Activated naive CD4-positive, alpha-beta T cell treated with anti-CD3 and anti-CD28 coated beads, Interleukin-2, amount 50 U/mL, for 16 hours (primary cell): Measurements from ENCODE around the gene BCAP31.
"Not testable (repeated sequence)": the region's sequence is repeated elsewhere in the genome, so short reads cannot be mapped to it uniquely, and the experiment has no call there.

Source experiments
- DNase-seq: peaks from one replicate; pipeline ENCODE4 v3.0.0-alpha.2; 2020

BCAP31 gene

DNA sequence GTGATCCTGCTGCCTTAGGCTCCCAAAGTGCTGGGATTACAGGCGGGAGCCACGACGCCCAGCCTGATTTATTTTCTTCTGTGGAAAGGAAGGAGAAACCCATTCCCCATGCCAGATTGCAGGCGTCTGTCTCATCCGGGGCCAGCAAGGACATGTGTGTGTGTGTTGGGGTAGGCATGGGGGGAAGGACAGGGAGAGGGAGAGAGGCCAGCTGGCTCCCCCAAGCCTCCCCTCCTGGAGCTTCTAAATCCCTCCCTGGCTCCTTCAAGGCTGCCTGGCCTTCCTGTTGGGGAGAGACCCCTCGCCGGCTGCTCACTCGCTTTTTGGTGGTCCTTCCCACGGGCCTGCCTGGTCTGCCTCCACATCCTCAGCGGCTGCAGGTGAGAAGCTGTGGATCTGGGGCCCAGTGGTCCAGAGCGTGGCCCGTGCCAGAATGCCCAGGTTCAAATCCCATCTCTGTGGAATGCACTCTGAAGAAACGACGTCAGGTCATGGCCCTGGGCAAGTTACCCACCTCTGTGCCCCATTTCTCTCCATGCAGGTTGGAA is 38.5 kb upstream of the BCAP31 start:
- DNase-seq, result no peak

DNA sequence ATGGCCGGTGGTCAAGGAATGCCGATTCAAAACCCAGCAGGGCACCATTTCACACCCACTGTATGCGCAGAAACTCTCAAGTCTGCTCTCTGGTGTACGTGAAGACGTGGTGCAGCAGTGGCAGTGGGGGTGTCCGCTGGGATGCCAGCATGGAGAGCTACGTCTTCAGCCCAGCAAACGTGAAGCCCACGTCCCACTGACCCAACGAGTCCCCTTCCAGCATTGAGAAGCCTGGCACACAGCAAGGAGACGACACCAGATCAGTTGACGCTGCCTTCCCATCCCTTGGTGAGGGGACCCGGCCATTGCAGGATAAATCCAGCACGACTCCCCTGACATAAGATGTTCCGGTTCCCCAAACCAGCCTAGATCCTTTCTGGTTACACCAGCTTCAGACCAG is 37.7 kb upstream of the BCAP31 start:
- DNase-seq, result no peak

DNA sequence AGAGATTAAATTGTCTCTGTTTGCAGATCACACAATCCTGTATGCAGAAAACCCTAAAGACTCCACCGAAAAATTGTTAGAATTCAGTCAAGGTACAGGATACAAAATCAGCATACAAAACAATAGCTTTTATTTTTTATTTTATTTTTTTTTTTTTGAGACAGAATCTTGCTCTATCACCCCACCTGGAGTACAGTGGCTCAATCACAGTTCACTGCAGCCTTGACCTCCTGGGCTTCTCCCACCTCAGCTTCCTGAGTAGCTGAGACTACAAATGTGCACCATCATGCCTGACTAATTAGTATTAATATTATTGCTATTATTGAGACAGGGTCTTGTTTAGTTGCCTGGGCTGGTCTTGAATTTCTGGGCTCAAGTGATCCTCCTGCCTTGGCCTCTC is 30.9 kb upstream of the BCAP31 start:
- no peak for DNase-seq

DNA sequence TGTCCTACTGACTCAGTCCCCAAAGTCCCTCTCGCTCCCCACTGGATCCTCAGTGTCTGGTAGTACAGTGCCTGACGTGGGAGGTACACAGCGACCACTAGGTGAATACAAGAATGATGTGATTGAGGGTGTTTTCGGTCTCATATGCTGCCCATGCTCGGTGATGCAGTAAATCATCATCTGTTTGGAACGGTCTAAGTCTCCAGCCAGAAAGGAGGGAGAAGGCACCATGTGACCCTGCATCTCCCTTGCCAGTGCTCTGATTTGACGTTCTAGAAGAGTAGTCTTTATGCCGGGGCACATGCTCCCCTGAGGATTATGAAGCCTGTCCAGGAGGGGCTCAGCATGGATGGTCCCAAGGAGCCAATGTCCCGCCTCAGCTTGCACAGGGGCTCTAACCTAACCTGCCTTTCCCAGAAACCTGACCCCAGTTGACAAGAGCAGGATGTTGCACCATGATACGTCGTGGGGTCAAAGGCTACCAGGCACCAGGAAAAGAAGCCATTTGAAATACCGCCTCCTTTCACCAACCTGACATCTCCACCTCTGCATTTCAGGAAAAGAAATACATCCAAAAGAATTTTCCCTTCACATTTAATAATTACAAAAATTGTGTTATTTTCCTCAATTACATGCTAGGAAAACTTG is 26.1 kb upstream of the BCAP31 start:
- no peak for DNase-seq

DNA sequence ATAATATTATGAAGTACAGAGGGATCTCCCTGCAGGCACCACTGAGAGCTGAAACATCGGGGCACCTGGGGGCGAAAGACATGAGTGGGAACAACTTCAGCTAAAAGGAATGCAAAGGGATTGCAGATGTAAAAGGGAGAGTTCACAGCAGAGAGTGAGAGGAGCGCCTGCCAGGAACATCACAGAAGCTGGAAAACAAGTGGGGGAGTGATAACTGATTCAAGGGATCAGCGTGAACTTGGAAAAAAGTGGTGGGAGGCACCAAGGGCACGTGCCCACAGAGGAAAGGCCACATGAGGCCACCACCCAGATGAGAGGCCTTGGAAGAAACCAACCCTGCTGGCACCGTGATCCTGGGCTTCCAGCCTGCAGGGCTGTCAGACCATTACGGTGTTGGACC is 24.8 kb upstream of the BCAP31 start:
- DNase-seq, result not testable (repeated sequence)

DNA sequence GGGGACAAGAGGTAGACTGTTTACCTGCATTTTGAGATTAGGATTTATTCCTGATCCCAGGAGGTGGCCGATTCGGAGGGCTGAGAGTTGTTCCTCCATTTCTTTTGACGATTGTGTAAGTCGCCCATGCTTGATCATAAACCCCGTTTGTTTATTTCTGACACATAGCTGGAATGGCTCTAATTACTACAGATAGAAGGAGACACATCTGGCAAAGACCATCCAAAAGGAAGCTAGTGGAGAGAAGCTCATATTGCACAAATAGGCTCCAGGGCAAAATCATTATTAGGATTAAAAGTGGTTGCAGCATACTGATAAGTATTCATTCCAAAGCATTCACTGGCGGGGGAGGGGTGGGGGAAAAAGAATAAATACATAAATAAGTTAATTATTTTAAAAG is 22.8 kb upstream of the BCAP31 start:
- not testable (repeated sequence) for DNase-seq

DNA sequence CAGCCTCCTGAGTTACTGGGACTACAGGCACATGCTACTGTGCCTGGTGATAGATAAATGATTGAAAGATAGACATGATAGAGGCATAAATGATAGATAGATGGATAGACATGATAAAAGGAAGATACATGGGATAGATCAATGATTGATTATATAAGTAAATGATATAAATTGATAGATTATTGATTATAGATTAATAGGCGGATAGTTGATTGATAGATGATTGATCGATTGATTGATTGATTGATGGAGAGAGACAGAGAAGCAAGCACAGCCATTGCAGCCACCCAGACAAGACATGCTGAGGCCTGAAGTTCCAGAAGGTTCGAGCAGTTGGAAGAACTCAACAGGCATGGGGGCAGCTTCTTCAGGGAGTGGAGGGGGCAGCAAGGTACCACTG is 22.2 kb upstream of the BCAP31 start:
- DNase-seq, result no peak

DNA sequence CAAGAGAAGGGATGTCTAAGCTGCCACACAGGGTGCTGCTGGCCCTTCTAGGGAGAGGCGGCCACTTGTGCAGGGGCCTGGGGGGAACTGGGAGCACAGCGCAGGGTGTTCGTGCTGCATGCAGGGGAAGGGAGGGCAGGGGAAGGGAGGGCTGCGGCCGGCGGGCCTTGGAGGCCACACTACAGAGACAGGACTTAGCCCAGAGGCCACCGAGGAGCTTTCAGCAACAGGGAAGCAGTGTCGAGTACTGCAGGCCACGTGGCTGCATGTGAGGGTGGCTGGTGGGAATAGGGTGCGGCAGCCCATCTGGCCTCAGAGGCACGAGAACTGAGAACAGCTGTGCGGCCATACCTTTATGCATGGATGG is 20.9 kb upstream of the BCAP31 start:
- not testable (repeated sequence) for DNase-seq

DNA sequence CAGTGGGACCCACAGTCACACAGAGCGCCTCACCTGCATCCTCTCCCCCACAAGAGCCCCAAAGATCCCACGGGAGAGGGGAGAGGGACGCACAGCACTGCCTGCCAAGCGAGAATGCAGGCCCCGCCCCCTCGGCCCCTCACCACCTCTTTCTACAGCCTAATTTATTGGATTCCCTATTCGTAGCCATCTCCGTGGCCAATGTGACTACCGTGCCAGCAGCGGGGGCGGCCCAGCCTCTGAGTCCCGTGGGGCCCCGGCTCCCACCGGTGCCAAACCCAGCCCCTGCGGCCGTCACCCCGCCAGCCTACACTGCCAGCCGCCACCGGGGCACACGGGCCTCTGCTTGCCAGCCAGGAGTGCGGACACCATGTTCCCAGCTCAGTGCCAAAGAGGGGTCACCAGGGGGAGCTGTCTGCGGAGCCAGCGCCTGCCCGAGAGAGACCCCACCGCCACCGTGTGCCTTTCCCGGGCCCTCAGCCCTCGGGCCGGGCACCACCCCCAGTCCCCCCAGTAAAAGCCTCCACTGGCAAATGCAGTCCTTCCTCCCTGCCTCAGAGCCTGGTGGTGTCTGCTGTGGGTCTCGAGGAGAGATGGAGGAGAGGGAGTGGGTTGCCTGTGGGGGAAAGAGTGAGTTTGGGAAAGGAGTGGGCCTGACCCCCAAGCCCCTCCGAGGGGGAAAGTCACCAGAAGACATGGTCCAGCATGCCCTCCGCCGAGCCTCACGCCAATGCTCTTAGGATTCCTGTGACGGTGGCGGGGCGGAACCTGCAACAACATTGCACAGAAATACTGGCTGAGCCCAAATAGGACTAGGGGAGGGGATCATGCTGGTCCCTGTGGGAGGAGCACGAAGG is 20.3 kb upstream of the BCAP31 start:
- DNase-seq, result no peak

DNA sequence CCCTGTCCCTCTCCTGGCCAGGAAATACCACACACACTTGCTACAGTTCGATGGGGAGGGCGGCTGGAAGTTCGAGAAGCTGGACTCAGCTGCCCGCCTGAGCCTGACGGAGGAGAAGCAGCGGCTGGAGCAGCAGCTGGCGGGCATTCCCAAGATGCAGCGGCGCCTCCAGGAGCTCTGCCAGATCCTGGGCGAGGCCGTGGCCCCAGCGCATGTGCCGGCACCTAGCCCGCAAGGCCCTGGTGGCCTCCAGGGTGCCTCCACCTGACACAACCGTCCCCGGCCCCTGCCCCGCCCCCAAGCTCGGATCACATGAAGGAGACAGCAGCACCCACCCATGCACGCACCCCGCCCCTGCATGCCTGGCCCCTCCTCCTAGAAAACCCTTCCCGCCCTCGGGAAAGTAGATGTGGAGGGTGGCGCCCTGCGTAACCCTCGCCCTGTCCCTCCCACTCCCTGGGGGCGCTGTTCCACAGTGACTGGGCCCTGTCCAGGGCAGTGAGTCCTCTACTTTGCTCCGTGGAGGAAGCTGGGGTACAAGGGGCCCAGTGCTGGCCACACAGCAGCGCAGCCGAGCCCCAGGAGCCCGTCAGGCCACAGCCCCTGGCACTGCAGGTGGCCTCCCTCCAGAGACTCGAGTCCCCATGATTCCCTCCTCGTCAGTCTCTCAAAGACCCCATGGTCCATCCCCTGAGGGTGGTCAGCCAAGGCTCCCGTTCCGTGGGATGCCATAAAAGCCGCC is 19.5 kb upstream of the BCAP31 start:
- DNase-seq, result not testable (repeated sequence)

DNA sequence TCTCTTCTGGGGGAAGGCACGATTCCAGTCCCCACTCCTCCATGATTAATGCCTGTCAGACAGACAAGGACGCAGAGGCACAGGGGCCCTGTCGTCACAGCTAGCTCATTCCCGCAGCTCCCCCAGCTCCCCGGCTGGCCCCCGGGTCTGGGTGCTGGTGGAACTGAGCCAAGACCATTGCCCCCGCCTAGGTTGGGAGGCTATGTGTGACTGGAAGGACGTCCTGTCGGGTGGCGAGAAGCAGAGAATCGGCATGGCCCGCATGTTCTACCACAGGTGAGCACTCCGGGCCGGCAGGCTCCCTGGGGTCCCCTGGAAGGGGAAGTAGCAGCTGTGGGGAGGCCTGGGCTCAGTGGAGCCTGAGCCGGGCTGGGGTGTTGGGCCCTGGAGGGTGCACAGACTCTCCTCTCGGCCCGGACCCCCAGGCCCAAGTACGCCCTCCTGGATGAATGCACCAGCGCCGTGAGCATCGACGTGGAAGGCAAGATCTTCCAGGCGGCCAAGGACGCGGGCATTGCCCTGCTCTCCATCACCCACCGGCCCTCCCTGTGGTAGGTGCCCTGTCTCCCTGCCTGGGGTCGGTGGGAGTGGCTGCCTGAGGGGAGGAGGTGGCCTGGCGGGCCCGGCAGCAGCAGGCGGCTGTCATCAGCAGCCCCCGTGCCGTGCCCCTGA is 18.7 kb upstream of the BCAP31 start:
- DNase-seq, result not testable (repeated sequence)

DNA sequence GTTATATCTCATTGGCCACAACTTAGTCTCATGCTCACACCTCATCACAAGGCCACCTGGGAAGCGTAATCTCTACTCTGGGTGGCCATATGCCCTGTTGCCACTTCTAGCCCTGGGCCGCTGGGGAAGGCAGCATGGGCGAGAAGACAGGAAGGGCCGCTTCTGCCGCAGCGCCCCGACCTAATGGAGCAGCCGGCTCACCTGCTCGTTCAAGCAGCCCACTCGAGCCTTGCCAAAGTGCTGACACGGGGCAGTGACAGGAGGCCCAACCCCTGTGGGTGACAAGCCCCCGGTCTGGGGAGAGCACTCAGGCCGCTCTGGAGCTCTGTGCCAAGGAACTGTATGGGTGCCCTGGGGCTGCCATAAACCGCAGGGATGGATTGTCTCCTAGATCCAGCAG is 17.9 kb upstream of the BCAP31 start:
- DNase-seq, result not testable (repeated sequence)

DNA sequence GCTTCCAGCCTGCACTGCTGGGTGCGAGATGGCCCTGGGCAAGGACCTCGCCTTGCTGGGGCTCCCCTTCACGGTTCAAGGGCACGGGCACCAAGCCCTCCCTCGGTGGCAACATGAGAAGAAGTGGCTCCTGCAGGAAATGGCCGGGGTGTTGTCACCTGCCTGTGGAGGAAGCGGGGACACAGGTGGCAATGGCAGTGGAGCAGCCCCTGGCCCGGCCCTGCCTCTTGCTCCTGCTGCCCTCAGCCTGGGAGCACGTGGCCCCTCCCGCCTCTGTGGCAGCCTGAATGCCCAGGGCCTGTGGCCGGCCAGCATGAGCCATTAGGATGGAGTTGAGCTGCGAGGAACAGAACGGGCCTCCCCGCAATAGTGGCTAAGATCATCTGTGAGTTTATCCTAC is 17.3 kb upstream of the BCAP31 start:
- DNase-seq, result no peak

DNA sequence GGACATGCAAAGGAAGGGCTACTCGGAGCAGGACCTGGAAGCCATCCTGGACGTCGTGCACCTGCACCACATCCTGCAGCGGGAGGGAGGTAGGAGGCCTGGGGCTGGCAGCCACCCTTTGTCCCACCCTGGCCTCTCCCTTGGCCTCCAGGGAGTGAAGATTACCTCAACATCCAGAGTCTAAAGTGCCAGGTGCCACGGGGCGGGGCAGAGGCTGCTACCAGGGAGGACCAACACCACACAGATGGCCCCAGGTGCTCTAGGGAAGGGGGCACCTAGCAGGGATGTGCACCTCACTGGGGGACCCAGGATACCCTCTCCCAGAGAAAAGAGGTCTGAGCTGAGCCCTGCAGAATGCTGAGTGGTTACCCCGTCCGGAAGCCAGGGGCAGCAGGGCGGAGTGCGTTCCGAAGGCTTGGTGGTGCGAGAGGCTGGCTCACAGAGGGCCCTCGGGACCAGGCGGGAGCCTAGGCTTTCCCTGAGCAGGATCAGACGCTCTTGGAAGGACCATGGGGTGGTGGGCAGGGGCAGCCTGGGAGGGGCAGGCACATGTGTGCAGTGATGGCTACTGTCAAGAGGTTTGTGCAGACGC is 16.5 kb upstream of the BCAP31 start:
- no peak for DNase-seq

DNA sequence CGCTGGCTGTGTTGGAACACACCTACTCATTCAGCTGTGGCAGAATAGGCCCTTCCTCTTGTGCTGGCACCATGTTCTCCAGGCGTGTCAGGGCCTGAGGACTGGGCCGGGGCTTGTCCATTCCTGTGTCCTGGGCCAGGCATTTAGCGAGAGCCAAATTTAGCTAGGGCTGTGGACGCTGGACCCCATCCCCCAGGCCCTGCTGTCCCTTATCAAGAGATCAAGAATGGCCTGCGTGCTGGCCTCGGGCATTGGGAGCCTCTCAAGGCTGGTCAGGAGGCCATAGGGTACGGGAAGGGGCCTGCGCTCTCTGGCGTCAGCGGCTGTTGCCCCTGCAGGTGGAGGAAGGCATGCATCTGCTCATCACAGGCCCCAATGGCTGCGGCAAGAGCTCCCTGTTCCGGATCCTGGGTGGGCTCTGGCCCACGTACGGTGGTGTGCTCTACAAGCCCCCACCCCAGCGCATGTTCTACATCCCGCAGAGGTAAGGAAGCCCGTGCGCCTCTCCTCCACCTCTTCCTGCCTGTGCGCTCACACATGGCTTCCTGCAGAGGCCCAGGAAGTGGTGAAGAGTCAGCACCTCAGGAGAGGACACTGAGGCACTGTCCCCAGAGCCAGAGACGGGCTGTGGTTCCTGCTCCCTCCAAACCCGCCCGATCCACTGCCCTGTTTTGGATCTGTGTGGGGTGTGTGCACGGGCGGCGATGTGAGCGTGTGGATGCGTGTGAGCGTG is 15.7 kb upstream of the BCAP31 start:
- no peak for DNase-seq

DNA sequence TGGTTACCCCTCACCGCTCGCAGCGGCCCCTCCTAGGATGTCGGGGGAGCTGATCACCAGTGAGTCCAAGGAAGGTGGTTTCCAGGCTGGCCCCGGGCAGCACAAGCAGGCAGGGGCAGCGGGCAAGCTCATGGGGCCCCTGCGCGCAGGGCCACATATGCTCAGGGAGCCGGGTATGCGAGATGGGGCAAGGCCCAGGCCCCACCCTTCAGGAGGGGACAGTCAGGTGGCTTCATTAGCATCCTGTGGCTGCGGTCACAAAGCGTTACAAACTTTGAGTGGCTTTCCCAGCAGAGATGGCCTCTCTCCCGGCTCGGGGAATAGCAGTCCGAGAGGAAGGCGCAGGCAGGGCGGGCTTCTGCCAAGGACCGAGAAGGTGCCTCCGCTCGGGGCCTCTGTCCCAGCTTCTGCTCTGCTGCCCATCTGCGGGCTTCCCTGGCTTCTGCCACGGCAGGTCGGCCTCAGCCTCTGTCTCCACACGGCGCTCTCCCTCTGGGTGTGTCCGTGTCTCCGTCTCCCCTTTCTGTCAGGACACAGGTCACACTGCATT is 13.9 kb upstream of the BCAP31 start:
- no peak for DNase-seq

DNA sequence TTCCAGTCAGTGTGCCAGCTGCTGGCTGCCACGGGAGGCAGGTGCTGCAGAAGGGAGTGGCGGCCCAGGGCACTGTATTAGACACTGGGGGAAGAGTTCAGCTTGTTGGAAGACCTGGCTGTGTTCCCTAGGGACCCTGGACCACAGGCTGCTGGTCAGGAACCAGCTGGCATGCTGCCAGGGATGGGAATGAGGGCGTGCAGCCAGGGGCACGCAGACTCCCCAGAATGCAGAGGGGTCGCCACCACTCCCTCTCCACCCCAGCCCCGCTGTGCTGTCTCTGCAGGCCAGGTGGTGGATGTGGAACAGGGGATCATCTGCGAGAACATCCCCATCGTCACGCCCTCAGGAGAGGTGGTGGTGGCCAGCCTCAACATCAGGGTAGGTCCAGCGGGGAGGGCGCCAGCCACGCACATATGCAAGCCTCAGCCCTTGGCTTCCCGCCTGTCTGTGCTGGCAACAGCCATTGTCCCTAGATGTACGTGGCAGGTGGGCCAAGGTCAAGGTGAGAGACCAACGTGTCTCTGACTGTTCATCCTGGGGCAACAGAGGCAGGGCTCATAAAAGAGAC is 12.8 kb upstream of the BCAP31 start:
- DNase-seq, result no peak

DNA sequence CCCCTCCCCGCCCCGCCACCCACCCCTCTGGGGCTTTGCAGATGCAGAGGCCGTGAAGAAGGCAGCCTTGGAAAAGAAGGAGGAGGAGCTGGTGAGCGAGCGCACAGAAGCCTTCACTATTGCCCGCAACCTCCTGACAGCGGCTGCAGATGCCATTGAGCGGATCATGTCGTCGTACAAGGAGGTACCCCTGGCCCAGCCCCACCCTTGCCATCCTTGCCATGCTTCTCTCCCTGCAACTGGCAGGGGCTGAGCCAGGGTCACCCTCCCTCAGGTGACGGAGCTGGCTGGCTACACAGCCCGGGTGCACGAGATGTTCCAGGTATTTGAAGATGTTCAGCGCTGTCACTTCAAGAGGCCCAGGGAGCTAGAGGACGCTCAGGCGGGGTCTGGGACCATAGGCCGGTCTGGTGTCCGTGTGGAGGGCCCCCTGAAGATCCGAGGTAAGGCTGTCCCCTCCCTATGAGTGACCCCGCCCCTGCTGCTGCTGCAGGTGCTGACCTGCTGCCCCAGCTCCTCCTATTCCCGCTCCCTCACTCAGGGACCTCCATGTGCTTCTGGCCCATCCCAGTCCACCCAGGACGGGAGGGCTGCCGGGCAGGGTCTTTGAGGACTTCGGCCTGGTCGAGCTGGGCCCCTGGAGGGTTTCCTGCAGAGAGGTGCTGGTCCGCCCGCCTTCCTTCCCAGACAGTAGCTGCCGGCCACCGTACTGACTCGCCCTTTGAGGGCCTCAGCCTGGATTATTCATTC is 12.1 kb upstream of the BCAP31 start:
- no peak for DNase-seq

DNA sequence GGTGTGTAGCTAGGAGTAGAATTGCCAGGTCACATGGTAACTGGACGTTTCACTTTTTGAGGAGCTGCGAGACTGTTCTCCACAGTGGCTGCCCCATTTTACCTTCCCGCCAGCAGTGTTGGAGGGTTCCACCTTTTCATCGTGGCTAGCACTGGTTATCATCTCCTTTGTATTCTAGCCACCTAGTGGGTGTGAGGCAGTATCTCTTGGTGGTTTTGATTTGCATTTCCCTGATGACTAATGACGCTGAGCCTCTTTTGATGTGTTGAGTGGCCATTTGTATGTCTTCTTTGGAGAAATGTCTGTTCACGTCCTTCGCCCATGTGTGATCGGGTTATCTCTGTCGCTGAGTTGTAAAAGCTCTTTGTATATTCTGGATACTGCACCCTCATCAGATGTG is 11.1 kb upstream of the BCAP31 start:
- no peak for DNase-seq

DNA sequence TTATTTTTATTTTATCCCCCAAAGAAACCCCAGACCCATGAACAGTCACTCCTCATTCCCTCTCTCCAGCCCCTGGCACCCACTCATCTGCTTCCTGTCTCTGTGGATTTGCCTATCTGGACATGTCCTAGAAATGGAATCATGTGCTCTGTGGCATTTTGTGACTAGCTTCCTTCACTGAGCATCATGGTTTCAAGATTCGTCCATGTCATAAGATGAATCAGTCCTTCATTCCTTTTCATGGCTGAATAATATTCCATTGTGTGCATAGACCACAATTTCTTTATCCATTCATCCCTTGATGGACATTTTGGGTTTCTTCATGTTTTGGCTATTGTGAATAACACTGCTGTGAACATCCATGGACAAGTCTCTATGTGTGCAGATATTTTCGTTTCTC is 10.7 kb upstream of the BCAP31 start:
- DNase-seq, result no peak
